ENCODE results near the gene DCAF15.
A peak's percentile ranks its signal among the peaks of the same experiment; 100 is the strongest.

The DCAF15 gene

DNA sequence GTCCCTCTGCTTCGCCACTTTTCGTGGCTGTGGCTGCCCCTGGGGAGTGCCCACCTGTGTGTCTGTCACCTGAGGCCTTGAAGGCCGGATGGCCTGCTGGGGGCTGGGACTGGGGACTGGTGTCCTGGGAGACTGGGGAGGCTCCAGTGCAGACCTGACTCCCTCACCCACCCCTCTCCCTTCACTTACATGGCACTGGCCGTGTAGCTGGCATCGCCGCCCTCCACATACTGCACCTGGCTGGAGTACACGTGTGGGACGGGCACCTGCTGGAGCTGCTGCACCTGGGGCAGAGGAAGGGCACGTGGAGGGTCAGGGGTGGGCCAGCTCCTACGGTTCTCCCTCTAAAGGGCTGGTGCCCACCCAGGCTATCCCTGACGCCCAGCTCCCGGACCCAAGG, 25.5 kb downstream of the DCAF15 start:
- no peak for DNase-seq

DNA sequence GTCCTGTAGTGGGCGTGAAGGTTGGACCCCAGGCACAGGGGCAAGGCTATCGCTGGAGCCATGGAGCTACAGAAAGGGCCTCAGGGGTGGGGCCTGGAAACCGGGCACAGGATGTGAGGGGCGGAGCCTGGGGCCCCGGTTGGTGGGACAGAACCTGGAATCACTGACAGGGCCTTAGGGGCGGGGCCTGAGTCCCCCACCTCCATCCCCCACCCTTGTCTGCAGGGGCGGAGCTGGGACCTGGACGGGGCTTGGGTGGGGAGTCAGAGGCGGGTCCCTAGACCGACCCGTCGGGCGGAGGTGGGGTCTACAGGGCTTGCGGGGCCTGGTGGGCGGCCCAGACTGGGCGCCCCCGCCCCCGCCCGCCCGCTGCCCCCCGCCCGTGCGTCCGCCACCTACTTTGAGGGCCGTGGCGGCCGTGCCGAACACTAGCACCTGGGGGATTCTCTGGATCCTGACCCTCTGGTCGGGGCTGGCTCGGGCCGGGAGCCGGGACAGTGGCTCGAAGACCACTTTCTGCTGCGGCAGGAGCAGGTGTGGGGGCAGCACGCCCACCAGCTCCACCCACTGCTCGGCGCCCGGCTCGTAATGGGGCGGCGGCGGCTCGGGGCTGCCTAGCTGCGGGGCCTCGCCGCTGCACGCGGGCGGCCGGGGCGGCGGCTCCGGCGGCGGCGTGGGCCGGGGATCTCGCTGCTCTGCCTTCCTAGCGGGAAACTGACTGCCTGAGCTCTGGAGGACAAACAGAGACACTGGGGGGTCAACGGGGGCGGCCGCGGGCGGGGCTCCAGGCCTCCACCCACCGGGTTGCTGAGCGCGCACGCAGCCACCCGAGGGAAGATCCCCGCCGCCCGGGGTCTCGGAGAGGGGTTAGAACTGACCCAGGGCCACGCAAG, 26.3 kb downstream of the DCAF15 start:
- no peak for DNase-seq

DNA sequence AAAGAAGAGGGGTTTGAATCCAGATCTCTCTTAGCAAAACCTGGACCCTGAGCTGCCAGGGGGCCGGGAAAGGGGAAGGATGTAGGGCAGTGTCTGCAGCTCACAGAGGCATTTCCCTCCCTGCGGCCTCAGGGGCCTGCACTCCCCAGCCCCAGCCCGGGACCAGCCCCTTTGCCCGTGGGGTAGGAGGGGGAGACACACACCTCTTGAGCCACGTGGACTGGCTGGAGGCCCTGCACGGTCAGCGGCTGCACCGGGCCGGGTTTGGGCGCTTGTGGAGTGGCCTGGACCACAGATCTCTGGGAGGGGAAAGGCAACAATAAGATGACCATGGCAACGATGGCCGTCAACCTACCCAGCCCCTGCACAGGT, 26.9 kb downstream of the DCAF15 start:
- no peak for DNase-seq

DNA sequence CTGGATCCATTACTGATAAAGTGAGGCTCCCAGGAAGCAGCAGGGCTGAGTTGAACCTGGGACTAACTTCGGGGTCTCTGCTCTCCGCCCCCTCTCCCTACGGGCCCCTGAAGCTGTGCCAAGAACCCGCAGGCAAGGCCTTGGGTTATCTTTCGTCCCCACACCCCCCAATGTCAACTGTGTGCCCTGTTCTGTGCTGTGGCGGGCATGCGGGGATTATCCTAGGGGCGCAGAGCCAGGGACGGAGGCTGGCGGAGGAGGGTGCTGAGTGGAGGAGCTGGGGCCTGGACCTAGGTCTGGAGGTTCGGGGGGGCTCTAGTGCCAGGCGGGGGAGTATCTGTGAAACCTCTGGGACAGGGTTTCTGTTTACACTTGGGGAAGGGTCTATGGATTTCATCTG, 27.4 kb downstream of the DCAF15 start:
- DNase-seq, result no peak

DNA sequence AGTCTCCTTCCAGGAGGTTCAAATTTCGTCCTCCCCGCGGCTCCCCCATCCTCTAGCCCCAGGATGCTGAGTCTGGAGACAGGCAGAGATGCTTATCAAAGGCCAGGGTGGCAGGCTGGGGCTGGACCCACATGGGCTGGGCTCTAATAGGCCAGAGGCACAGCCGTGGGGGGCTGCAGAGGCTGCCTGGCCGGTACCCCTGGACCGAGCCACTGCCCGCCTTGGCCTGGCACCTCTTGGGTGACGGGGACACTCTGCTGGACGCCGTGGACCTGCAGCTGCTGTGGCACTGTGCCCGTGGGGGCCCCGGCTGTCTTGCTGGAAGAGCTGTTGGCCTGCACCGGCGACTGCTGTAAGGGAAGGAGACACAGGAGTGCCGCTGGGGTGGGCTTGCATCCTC, 28.0 kb downstream of the DCAF15 start:
- no peak for DNase-seq

DNA sequence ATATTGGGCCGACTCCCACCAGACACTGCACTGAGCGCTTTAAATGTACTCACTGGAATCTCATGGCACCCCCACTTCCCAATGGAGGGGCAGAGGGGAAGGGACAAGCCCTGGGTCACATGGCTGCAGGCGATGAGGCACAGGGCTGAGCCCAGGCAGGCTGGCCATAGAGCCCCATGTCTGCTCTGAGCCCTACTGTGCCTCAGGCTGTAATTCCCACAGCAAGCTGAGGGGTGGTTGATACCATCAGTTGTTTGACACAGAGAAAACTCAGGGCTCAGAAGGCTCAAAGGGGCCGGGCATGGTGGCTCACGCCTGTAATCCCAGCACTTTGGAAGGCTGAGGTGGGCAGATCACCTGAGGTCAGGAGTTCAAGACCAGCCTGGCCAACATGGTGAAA, 28.7 kb downstream of the DCAF15 start:
- DNase-seq, result no peak

DNA sequence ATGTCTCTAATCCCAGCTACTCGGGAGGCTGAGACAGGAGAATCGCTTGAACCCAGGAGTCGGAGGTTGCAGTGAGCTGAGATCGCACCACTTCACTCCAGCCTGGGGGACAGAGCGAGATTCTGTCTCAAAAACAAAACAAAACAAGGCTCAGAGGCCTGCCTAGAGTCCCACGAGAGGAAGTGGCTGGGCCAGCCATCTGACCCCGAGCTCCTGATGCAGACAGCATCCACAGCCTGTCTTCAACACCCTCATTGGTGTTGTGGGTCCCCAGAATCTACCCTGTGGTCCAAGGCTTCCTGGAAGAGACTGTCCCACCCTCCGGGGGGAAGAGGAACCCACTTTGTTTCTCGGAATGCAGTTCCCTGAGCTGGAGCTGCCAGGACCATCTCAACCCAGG, 29.2 kb downstream of the DCAF15 start:
- no peak for DNase-seq

DNA sequence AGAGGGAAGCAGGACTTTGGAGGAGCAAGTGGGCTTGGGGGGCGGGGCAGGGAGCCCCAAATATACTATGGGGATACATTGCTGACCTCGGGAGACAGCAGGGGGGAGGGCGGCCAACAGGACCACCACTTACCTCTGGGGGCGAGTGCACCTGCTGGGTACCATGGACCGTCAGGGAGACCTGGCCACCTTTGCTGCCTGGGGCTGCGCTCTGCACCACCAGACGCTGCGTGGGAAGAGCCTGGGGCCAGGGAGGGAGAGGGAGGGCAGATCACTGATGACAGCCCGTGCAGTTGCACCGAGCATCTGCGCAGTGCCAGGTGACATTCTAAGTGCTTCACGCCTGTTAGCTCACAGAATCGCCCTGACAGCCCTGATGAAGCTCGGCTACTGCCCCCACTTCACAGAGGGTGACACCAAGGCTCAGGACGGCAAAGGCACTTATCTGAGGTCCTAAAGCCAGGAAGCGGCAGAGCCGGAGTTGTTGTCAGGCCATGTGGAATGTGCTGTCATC, 29.7 kb downstream of the DCAF15 start:
- no peak for DNase-seq

DNA sequence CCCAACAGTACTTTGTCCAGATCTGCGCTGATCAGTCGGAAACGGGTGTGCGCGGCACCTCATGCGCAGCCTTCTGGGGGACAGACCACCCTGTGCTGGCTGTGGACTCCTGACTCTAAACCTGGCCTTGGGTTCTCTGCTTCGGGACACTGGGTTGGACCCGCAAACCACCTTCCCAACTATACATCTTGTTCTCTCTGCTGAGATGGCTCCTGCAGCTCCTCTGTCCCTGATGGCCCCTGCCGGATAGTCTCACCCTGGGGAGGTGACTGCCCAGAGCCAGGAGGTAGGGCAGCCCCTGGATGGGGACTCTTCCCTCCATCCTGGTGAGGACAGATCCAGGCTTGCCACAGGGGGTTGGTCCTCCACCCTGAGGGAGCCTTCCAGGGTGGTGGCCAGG, 30.5 kb downstream of the DCAF15 start:
- DNase-seq, result no peak

DNA sequence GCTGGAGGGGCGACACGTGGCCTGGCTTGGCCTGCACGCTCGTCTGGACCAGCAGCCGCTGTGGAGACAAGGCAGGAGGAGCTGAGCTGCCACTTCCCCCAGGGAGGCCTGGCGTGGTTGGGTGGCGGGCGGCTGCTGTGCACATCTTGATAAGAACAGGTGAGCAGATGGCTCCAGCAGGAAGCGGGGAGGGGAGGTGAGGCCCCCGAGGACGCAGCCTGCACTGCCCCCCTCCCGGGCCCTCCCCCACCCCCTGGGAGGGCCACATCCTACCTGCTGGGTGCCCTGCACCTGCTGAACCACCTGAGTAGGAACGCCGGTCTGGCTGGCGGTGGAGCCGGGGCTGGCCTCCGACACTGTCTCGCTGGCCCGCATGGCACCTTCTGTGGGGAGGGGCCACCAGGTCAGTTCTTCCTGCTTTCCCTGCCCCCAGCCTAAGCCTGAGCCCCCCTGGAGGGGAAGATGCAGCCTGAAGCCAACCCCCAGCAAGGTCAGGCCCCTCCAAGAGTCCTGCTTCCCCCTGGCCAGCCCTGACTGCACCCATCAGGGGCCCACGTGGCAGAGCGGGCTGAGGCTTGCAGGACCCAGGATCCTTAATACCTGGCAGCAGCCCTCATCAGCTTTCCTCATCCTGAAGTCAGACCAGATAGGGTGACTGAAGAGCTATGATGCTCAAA, 31.0 kb downstream of the DCAF15 start:
- DNase-seq, result peak; percentile 44

DNA sequence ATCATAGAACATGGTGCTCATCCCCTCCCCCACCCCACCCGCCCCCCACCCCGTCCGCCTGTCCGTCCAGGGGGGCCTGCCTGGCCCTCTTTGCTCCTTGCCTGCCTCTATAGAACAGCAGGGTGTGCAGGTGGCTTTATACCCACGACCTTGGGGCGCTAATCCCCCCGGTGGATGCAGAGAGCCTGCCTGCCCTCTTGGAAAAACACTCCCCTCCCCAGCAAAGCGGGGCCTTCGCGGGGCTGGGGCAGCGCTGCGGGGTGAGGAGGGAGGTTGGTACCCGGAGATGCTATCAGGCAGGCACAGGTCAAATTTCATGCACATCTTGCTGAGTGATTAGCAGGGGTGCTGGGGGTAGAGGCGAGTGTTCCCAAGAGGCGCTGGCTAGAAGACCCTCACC, 31.9 kb downstream of the DCAF15 start:
- no peak for DNase-seq

DNA sequence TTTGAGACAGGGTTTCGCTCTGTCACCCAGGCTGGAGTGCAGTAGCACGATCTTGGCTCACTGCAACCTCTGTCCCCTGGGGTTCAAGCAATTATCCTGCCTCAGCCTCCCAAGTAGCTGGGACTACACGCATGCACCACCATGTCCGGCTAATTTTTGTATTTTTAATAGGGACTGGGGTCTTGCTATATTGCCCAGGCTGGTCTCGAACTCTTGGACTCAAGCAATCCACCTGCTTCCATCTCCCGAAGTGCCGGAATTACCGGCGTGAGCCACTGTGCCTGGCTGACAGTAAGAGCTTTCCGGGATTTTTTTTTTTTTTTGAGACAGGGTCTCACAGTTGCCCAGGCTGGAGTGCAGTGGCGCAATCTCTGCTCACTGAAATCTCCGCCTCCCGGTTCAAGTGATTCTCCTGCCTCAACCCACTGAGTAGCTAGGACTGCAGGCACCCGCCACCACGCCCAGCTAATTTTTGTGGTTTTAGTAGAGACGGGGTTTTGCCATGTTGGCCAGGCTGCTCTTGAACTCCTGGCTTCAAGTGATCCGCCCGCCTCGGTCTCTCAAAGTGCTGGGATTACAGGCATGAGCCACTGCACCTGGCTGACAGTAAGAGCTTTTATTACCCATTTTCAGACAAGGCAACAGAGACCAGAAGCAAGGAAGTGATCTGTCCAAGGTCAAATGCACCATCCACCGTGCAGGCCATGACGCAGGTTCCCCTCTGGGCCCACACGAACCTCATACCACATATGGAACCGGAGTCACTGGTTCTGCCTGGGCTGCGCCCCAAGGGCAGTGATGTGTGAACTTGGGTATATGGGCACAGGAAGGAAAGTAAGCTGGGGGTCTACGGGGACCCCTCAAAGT, 32.8 kb downstream of the DCAF15 start:
- DNase-seq, result peak; percentile 39

DNA sequence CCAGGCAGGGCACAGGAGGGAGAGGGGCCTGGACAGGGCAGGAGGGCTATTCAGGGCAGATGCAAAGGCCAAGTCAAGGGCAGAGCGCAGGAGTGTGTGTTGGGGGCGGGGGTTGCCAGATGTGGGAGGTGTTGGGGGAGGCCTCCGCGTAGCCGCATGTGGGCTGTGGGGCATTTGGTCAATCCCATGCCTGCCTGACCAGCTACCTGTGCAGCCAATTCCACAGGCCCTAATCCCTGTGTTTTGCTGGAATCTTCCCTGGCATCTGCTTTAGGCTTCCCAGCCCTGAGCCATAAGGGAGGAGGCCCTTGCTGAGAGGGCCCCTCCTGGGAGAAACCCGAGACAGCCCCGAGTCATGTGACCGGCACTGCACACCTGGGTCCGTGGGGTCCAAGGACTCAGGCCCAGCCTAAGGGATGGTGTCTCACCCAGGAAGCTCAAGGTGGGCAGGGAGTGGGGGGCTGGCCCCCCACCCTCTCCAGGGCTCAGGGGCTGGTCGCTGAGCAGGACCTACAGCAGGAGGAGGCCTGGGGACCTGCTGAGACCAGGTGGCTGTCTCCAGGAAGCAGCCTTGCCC, 33.5 kb downstream of the DCAF15 start:
- DNase-seq, result no peak

DNA sequence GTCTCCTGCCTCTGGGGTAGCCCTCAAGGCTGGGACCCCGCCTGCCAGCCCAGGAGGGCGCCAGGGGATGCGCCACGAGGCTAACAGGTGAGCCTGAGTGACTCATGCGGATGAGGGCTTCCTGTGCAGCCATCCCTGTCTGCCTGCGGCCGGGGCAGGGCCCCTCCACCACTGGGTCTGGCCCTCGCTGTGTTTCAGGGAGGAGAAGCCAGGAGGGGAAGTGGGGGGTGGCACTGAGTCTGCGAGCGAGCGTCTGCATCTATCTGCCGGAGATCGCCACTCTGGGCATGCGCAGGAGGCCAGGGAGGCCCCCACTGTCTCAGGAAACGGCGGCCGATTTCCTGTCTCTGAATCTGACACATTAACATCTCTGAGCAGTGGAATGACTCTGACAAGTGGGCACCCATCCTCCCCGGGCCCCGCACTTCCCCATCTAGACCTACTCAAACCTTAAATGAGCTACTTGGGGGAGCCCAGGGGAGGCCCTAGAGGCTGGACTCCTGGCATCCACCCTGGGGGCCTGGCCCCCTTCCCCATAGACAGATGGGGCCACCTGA, 34.1 kb downstream of the DCAF15 start:
- peak; percentile 99 for DNase-seq

DNA sequence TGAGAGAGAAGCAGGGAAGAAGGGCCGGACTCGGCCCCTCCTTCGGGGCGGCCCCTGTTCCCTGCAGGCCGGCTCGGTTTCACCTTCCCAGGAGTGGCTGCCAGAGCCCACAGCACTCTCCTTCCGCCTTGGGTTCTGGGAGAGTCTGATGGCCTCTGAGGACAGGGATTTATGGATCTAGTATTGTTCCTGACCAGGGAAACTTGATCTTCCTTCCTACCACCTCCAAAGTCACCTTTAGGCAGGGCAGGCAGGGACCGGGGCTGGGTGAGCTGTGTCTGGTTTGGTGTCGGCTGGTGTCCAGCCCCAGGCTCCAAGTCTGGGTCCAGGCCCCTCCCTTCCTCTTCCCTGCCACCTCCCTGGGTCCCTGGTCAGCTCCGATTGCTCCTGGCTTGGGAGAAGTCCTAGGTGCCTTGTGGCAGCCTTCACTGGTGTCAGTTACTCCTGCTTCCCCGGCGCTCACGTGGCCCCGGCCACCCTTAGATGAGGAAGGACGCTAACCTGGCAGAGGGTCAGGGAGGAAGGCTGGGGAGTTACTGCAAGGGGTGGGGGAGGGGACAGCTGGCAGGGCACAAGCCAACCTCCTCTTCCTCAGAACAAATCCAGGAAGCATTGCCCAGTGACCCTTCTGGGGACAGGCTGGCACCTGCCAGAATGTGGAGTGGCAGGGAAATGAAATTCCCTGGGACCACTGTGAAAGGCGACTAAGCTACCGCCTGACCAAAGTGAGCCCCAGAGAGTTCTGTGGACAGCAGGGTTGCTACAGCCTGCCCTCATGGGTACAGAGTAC, 35.0 kb downstream of the DCAF15 start:
- no peak for DNase-seq

DNA sequence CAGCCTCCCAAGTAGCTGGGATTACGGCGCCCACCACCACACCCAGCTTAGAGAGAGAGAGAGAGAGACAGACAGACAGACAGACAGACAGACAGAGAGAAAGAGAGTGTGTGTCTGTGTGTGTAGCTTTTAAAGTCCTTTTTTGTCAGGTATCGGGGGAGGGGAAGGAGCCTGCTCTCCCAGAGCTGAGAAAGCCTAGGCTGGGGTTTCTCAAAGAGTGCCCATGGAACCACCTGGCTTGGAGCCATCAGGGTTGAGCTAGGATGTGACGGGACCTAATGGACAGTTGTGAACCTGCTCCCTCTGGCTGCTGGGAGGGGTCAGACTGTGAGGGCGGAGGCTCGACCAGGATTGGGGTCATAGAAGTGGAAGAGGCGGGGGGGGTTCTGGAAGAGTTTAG, 37.2 kb downstream of the DCAF15 start:
- no peak for DNase-seq

DNA sequence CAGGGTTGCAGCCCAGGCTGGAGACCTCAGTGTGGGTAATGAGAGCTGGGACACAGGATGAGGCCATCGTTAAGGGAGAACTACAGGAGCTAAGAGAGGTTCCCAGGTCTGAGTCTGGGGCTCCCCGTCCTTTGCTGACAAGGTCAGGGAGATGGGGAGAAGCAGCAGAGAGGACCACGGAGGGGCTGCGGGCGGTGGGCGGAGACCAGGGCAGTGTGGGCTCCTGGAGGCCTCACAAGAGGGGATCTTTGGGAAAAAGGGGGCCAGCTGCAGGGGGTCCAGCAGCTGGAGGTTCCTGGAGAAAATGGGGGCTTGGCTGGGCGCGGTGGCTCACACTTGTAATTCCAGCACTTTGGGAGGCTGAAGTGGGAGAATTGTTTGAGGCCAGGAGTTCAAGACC, 37.8 kb downstream of the DCAF15 start:
- no peak for DNase-seq

DNA sequence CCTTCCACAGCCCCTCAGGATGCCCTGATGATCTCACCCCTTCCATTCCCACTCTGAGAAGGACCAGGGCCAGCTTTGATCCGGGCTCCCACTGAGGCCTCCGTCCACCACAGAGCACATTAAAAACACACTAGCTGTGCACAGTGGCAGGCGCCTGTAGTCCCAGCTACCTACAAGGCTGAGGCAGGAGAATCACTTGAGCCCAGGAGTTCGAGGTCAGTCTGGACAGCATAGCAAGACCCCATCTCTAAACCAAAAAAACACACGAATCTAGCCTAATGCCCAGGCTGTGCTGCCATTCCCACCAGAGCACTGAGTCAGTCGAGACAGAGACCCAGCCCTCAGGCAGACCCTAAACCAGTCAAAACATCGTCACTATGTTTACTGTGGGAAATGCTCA, 39.7 kb downstream of the DCAF15 start:
- no peak for DNase-seq

DNA sequence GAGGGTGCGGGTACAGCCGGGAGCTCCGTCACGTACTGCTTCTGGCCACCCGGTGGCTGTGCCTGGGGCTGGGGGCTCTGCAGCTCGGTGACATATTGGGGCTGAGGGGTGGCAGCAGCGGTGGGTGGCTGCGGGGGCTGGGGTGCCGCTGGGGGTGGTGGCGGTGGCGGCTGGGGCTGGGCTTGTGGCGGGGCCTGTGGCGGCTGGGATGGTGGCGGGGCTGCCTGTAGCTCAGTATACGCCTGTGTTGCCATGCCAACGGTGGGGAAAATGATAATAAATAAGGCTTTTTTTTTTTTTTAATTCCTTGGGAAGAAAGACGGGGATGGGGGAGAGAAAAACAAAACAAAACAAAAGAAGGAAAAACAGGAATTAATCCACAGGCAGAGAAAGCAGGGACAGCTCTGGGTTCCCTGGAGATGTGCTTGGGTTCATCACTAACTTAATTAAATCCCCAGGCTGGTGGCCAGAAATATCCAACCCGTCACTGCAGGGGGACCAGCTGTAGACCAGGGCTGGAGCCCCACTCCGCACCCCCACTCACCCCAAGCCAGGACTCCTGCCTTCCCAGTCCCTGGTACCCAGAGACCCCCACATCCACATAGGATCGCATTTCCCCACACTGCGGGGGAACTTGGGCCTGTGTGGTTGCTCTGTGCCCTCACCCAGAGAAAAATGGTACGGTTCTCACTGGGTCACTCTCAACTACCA, 41.4 kb downstream of the DCAF15 start:
- no peak for DNase-seq

DNA sequence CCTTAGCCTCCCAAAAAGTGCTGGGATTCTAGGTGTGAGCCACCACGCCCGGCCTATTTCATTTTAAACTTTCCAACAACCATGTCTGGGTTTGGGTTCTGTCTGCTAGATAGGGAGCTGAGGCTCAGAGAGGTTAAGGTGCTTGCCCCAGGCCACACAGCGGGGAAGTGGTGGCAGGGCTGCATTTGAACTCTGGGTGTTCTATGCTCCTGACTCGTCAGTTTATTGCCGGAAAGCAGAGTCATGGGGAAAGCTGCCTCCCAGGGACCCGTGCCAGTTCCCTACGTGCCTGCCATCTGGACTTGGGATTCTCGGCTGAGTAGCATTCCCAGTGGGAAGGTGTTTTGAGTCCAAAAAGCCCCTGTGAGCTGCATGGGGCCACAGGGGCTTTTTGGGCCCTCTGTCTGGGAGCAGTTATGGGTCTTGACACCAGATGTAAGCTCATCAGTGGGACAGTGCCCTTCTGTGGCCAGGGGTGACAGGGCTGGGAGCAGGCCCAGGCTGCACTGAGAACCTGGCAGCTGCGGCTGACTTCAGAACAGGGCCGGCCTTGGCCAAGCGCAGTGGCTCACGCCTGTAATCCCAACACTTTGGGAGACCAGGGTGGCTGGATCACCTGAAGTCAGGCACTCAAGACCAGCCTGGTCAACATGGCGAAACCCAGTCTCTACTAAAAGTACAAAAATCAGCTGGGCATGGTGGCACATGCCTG, 42.9 kb downstream of the DCAF15 start:
- DNase-seq, result no peak
